Measurements from ENCODE around the gene LITAF.

Gene LITAF

DNA sequence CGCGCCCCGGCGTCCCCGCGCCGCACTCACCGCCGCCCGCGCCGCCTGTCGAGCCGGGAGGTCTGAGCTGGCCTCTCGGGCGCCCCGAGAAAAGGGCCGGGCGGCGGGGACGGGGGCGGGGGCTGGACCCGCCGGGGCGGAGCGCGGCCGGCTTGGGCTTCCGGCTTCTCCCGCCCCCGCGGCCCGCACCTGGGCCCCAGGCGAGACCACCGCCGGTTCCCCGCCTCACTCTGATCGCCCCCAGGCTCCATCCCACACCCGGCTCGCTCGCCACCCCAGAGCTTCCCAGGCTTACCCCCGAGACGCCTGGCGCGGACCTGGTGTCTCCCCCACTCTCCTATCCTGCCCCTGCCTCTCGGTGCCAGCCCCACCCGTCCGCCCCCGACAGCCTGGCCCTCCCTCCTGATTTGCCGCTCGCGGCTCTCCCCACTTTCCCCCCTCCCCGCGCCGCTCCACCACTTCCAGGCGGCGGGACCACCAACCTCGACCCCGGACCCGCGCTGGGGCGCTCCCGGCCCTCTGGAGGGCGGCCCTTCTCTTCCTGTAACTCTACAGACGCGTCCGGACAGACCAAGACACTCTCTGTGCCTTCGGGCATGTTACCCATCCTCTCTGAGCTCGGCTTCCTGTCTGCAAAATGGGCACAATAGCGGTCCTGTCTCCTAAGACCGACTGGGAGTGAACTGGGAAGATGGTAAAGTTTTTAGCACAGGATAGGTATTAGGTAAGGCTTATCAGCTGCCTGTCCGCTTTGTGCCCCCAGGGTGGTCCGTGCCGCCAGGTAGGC, at the start of gene LITAF:
Gene LITAF, minus strand, starts transcription at position 64 of the 787 bp plus-strand sequence. CDS start 30,189 bp downstream, outside the sequence.
- TF ChIP-seq, protein P1, sequence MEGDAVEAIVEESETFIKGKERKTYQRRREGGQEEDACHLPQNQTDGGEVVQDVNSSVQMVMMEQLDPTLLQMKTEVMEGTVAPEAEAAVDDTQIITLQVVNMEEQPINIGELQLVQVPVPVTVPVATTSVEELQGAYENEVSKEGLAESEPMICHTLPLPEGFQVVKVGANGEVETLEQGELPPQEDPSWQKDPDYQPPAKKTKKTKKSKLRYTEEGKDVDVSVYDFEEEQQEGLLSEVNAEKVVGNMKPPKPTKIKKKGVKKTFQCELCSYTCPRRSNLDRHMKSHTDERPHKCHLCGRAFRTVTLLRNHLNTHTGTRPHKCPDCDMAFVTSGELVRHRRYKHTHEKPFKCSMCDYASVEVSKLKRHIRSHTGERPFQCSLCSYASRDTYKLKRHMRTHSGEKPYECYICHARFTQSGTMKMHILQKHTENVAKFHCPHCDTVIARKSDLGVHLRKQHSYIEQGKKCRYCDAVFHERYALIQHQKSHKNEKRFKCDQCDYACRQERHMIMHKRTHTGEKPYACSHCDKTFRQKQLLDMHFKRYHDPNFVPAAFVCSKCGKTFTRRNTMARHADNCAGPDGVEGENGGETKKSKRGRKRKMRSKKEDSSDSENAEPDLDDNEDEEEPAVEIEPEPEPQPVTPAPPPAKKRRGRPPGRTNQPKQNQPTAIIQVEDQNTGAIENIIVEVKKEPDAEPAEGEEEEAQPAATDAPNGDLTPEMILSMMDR (IDR thresholded peaks at IDR 0.05; ENCODE audit: unreplicated experiment in 3 of 3): no peak
- Mint-ChIP-seq H3K9me3 (no peaks in the 10 kb centered on the region), H3K36me3 (ENCODE audit: low read depth) (no peaks in the 10 kb centered on the region), H3K4me3 (peak within 1 kb of the TSS; percentile 87 to 97 (median 96)), H3K27ac (peak within 1 kb of the TSS; percentile 91 to 96 (median 96)), H3K4me1 (peaks cover 45% of the 10 kb centered on the region), H3K27me3 (ENCODE audit: low read depth) (peaks cover 3% of the 10 kb centered on the region)

DNA sequence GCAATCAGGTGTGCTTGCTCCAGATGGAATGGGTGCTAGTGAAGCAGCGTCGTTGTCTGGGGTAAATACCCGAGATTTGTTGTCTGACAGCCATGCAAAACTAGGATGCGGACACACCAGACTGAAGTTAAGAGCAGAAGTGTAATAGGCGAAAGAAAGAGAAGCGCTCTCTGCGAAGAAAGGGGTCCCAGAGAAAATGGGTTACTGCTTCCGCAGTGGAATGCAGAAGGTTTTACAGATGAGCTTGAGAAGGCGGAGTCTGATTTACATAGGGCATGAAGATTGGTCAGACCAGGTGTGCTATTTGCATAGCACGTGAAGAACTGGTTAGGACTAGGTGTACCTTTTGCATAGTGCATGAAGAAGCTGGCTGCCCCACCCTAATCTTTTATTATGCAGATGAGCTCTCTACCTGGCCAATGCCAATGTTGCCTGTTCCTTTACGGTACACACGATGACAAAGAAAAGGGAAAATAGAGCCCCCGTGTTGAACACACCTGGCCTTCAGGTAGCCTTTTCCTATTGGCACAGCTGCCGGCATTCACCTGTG, 49.5 kb upstream of the LITAF start:
- peaks cover 4% of the 10 kb centered on the region for H3K27me3 Mint-ChIP-seq (ENCODE audit: low read depth)
- H3K4me3 Mint-ChIP-seq: peak overlapping the region in 2 of 3 experiments; percentile 35 to 57
- no peaks in the 10 kb centered on the region for H3K36me3 Mint-ChIP-seq (ENCODE audit: low read depth)
- TF ChIP-seq, protein P1 (IDR thresholded peaks at IDR 0.05; ENCODE audit: unreplicated experiment in 3 of 3): no peak
- no peaks in the 10 kb centered on the region for H3K9me3 Mint-ChIP-seq
- peaks cover 49% of the 10 kb centered on the region for H3K4me1 Mint-ChIP-seq
- peak overlapping the region in 1 of 3 experiments; percentile 2 for H3K27ac Mint-ChIP-seq

DNA sequence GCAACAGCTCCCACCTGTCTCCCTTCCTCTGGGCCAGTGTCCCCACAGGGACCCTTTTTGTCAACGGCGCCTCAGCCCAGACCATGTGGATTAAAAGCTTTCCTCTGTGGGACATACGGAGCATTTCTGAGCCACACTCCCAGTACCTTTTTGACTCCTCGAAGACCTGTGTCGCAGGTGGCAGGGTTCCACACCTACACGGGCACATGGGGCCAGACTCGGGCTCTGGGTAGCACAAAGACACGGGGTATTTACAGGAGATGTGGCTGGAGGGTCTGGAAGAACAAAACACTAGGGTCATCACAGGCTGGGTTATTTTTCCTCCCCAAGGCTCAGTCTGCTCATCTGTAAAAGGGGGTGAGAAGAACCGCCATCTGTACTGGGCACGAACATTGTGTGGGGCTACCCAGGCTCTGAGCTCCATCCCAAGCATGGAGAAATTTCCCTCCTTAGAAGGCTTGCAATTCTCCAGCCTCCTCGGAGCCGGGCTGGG, 49.0 kb upstream of the LITAF start:
- Mint-ChIP-seq H3K9me3 (no peaks in the 10 kb centered on the region), H3K4me3 (peak overlapping the region in 2 of 3 experiments; percentile 35 to 57), H3K27me3 (ENCODE audit: low read depth) (peaks cover 4% of the 10 kb centered on the region), H3K36me3 (ENCODE audit: low read depth) (no peaks in the 10 kb centered on the region), H3K27ac (peak overlapping the region in 2 of 3 experiments; percentile 2 to 51), H3K4me1 (peaks cover 49% of the 10 kb centered on the region)
- TF ChIP-seq, protein P1 (IDR thresholded peaks at IDR 0.05; ENCODE audit: unreplicated experiment in 3 of 3): no peak

DNA sequence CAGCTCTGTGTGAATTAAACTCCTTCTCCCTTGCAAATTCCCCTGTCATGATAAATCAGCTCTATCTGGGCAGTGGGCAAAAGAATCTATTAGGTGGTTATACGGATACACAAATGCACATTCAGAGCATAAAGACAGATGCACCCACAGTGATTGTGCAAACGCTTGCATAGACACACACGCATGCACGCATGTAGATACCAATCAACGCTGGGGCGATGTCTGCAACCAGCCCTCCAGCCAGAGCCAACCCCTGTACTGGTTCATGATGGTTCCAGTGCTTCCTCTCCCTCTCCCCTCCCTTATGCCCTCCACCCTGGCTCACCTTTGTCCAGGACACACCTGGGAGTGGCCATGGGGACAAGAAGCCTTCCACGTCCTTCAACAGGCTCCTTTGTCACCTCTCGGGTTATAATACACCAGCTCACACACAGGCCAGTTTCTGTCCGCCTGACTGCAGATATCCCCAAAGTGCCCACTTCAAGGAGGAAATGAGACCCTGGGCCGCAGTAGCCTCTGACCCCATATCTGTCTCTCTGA, 48.5 kb upstream of the LITAF start:
- Mint-ChIP-seq H3K4me3 (no peak overlapping the region), H3K36me3 (ENCODE audit: low read depth) (no peaks in the 10 kb centered on the region), H3K4me1 (peaks cover 48% of the 10 kb centered on the region), H3K27me3 (ENCODE audit: low read depth) (peaks cover 4% of the 10 kb centered on the region), H3K9me3 (no peaks in the 10 kb centered on the region), H3K27ac (peak overlapping the region in 2 of 3 experiments; percentile 6 to 51)
- TF ChIP-seq, protein P1 (IDR thresholded peaks at IDR 0.05; ENCODE audit: unreplicated experiment in 3 of 3): no peak

DNA sequence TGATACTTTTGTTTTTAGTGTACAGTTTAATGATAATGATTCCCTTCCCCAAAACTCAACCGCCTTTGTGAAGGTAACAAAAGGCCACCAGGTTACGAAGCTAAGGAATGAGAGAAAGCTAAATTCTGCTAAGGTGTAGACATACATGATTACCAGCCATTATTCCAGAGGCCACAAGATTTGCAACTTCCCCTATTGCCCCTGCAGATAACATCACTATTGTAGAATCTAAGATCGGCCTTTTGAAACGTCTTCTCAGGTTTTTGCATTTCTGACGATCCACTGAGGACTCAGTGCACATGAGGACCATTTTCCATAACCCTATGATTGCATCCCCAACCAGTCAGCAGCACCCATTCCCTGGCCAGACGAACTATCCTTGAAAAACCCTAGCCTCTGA, 47.6 kb upstream of the LITAF start:
- TF ChIP-seq, protein P1 (IDR thresholded peaks at IDR 0.05; ENCODE audit: unreplicated experiment in 3 of 3): no peak
- Mint-ChIP-seq H3K36me3 (ENCODE audit: low read depth) (no peaks in the 10 kb centered on the region), H3K4me3 (no peak overlapping the region), H3K4me1 (peaks cover 51% of the 10 kb centered on the region), H3K27me3 (ENCODE audit: low read depth) (peaks cover 4% of the 10 kb centered on the region), H3K27ac (peak overlapping the region; percentile 28 to 94 (median 75)), H3K9me3 (no peaks in the 10 kb centered on the region)

Measured in nephron (organoid).